HL-60 (cell line): ENCODE data around the gene IL4R.

Experiments
- DNase-seq, 2 experiments: peaks; one replicate each; pipeline ENCODE4 v3.0.0-alpha.2; 2010 to 2020; ENCODE audit warnings: low read depth in 1 of 2, low spot score in 1 of 2
- H3K27ac ChIP-seq: fragments of 250-450 bp; sonication (Bioruptor Pico); replicated peaks from 2 replicates; pipeline ENCODE4 v1.5.1; 2020; ENCODE audit warnings: mild to moderate bottlenecking, moderate library complexity
- H3K27me3 ChIP-seq: fragments of 250-450 bp; sonication (Bioruptor Pico); 2 replicates; pipeline ENCODE4 v1.5.1; 2021; ENCODE audit warnings: mild to moderate bottlenecking, moderate library complexity; ENCODE audit not compliant: insufficient read depth, poor library complexity, severe bottlenecking
- H3K4me3 ChIP-seq: replicated peaks from 2 replicates; pipeline ENCODE4 v1.5.1; 2011; ENCODE audit warnings: mild to moderate bottlenecking, control low read depth, low read length; ENCODE audit not compliant: insufficient read depth
- GABPA ChIP-seq: IDR thresholded peaks from 2 replicates; pipeline ENCODE4 v1.6.1; 2012; ENCODE audit warnings: low read depth
- POLR2AphosphoS5 ChIP-seq: IDR thresholded peaks from 2 replicates; pipeline ENCODE4 v1.6.1; 2012; ENCODE audit warnings: low read depth
- REST ChIP-seq: IDR thresholded peaks from 2 replicates; pipeline ENCODE4 v1.6.1; 2012; ENCODE audit warnings: low read depth; ENCODE audit not compliant: insufficient replicate concordance
- SPI1 ChIP-seq: IDR thresholded peaks from 2 replicates; pipeline ENCODE4 v1.6.1; 2012; ENCODE audit warnings: low read depth, mild to moderate bottlenecking, borderline replicate concordance
- TF ChIP-seq, protein P1 (sequence below): IDR thresholded peaks from one replicate; pipeline ENCODE4 v1.5.1; 2011; ENCODE audit warnings: low read length, control low read depth, inconsistent platforms; ENCODE audit not compliant: insufficient read depth

IL4R gene

GRCh38 chr16:27310576-27311447 lies 3.0 kb upstream of the IL4R start:
- Histone ChIP-seq H3K27me3 (no peaks in the 10 kb centered on the region), H3K27ac (no peak overlapping the region), H3K4me3 (no peak overlapping the region)
- no peak for DNase-seq
- TF ChIP-seq SPI1 (no peak), REST (no peak), POLR2AphosphoS5 (no peak), GABPA (no peak)

DNA sequence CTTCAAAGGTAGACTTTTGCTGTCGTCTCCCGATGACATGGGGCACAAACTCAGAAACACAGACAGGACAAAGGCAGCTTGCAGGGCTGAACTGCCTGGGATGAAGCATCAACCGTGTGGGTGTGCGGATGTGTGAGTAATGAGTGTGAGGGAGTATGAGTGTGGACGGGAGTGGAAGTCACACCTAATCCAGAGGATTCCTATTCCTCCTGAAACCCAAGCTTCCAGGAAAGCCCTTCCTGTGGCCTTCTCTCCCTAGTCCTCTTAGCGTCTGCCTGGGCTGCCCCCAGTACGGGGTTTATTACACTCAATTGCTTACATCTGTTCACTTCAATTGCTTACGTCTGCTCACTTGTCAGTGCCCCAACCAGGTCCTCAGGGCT lies 2.3 kb upstream of the IL4R start:
- Histone ChIP-seq H3K4me3 (no peak overlapping the region), H3K27me3 (no peaks in the 10 kb centered on the region), H3K27ac (no peak overlapping the region)
- TF ChIP-seq SPI1, result no peak
- no peak for TF ChIP-seq REST
- TF ChIP-seq POLR2AphosphoS5, result no peak
- DNase-seq, result no peak

- no peak for TF ChIP-seq GABPA
- TF ChIP-seq SPI1, result no peak
- TF ChIP-seq POLR2AphosphoS5, result no peak
- no peak for TF ChIP-seq REST
- TF ChIP-seq, protein P1, sequence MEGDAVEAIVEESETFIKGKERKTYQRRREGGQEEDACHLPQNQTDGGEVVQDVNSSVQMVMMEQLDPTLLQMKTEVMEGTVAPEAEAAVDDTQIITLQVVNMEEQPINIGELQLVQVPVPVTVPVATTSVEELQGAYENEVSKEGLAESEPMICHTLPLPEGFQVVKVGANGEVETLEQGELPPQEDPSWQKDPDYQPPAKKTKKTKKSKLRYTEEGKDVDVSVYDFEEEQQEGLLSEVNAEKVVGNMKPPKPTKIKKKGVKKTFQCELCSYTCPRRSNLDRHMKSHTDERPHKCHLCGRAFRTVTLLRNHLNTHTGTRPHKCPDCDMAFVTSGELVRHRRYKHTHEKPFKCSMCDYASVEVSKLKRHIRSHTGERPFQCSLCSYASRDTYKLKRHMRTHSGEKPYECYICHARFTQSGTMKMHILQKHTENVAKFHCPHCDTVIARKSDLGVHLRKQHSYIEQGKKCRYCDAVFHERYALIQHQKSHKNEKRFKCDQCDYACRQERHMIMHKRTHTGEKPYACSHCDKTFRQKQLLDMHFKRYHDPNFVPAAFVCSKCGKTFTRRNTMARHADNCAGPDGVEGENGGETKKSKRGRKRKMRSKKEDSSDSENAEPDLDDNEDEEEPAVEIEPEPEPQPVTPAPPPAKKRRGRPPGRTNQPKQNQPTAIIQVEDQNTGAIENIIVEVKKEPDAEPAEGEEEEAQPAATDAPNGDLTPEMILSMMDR, result no peak
- H3K27me3 ChIP-seq, result no peaks in the 10 kb centered on the region
- no peak overlapping the region for H3K27ac ChIP-seq
- H3K4me3 ChIP-seq, result no peak overlapping the region
- DNase-seq, result no peak
These were observed 1.9 kb upstream of the IL4R start for GRCh38 chr16:27311897-27312303.

GRCh38 chr16:27312580-27313421 lies 973 bp upstream of the IL4R start:
- DNase-seq, result no peak
- H3K27me3 ChIP-seq, result no peaks in the 10 kb centered on the region
- peak overlapping the region; percentile 57 for H3K27ac ChIP-seq
- TF ChIP-seq POLR2AphosphoS5 (no peak), GABPA (no peak), SPI1 (no peak), REST (no peak)
- TF ChIP-seq, protein P1, result no peak
- peak overlapping the region; percentile 71 for H3K4me3 ChIP-seq
